ENCODE data around the gene PROB1. TPM values are rescaled to one million over a fixed set of nuclear protein-coding genes. Genes with fewer than 3 reads are reported as not detected.

PROB1 gene
- polyA plus RNA-seq, 1 donor from 2014 or later = 0.74 TPM

DNA sequence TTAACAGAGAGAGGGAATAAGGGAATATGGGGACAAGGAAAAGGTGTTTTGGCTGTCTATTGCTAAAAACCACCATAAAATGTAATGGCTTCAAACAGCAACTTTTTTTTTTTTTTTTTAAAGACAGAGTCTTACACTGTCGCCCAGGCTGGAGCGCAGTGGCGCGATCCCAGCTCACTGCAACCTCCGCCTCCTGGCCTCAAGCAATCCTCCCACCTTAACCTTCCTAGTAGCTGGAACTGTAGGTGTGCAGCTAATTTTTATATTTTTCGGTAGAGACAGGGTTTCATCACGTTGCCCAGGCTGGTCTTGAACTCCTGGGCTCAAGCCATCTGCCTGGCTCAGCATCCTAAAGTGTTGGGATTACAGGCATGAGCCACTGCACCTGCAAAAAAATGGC lies 13.3 kb upstream of the PROB1 start:
- TF ChIP-seq EZH2 (IDR thresholded peaks at IDR 0.05; ENCODE audit: borderline replicate concordance, insufficient read depth, low read length, poor library complexity, severe bottlenecking) = no peak
- no peak for TF ChIP-seq TAF1 (IDR thresholded peaks at IDR 0.05; ENCODE audit: low read depth)
- TF ChIP-seq, protein P1, sequence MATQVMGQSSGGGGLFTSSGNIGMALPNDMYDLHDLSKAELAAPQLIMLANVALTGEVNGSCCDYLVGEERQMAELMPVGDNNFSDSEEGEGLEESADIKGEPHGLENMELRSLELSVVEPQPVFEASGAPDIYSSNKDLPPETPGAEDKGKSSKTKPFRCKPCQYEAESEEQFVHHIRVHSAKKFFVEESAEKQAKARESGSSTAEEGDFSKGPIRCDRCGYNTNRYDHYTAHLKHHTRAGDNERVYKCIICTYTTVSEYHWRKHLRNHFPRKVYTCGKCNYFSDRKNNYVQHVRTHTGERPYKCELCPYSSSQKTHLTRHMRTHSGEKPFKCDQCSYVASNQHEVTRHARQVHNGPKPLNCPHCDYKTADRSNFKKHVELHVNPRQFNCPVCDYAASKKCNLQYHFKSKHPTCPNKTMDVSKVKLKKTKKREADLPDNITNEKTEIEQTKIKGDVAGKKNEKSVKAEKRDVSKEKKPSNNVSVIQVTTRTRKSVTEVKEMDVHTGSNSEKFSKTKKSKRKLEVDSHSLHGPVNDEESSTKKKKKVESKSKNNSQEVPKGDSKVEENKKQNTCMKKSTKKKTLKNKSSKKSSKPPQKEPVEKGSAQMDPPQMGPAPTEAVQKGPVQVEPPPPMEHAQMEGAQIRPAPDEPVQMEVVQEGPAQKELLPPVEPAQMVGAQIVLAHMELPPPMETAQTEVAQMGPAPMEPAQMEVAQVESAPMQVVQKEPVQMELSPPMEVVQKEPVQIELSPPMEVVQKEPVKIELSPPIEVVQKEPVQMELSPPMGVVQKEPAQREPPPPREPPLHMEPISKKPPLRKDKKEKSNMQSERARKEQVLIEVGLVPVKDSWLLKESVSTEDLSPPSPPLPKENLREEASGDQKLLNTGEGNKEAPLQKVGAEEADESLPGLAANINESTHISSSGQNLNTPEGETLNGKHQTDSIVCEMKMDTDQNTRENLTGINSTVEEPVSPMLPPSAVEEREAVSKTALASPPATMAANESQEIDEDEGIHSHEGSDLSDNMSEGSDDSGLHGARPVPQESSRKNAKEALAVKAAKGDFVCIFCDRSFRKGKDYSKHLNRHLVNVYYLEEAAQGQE (IDR thresholded peaks at IDR 0.05; ENCODE audit: borderline replicate concordance) = no peak
- no peak for TF ChIP-seq EP300 (conservative IDR thresholded peaks at IDR 0.05; ENCODE audit: poor library complexity, severe bottlenecking)
- no peak for TF ChIP-seq POLR2AphosphoS5 (IDR thresholded peaks at IDR 0.05)
- TF ChIP-seq, protein P2, sequence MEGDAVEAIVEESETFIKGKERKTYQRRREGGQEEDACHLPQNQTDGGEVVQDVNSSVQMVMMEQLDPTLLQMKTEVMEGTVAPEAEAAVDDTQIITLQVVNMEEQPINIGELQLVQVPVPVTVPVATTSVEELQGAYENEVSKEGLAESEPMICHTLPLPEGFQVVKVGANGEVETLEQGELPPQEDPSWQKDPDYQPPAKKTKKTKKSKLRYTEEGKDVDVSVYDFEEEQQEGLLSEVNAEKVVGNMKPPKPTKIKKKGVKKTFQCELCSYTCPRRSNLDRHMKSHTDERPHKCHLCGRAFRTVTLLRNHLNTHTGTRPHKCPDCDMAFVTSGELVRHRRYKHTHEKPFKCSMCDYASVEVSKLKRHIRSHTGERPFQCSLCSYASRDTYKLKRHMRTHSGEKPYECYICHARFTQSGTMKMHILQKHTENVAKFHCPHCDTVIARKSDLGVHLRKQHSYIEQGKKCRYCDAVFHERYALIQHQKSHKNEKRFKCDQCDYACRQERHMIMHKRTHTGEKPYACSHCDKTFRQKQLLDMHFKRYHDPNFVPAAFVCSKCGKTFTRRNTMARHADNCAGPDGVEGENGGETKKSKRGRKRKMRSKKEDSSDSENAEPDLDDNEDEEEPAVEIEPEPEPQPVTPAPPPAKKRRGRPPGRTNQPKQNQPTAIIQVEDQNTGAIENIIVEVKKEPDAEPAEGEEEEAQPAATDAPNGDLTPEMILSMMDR (IDR thresholded peaks at IDR 0.05; ENCODE audit: poor library complexity, severe bottlenecking) = no peak
- TF ChIP-seq MXI1 (conservative IDR thresholded peaks at IDR 0.05; ENCODE audit: poor library complexity, severe bottlenecking) = no peak
- no peak for TF ChIP-seq SMC3 (conservative IDR thresholded peaks at IDR 0.05; ENCODE audit: poor library complexity)
- no peak for TF ChIP-seq RAD21 (conservative IDR thresholded peaks at IDR 0.05)
- H3K27ac ChIP-seq (ENCODE audit: low read length) = no peak overlapping the region
- H3K9ac ChIP-seq (ENCODE audit: low read length) = no peak overlapping the region
- H3K9me3 ChIP-seq (ENCODE audit: low read length) = no peaks in the 10 kb centered on the region
- H3K36me3 ChIP-seq (ENCODE audit: insufficient read depth, low read length) = no peaks in the 10 kb centered on the region
- no peak overlapping the region for H3K4me3 ChIP-seq (ENCODE audit: low read length)
- no peak overlapping the region for H2AFZ ChIP-seq (ENCODE audit: low read depth, low read length)
- no peaks in the 10 kb centered on the region for H3K79me2 ChIP-seq (replicated peaks; ENCODE audit: insufficient read depth, low read length)
- no peaks in the 10 kb centered on the region for H4K20me1 ChIP-seq (ENCODE audit: insufficient read depth)
- H3K4me2 ChIP-seq (ENCODE audit: low read length) = no peak overlapping the region
- H3K9me2 ChIP-seq (ENCODE audit: insufficient read depth, low read length) = no peaks in the 10 kb centered on the region
- no peaks in the 10 kb centered on the region for H3K27me3 ChIP-seq (ENCODE audit: insufficient read depth, low read depth, low read length)
- no peaks in the 10 kb centered on the region for H3F3A ChIP-seq (ENCODE audit: insufficient read depth, low read length, poor library complexity, severe bottlenecking)

DNA sequence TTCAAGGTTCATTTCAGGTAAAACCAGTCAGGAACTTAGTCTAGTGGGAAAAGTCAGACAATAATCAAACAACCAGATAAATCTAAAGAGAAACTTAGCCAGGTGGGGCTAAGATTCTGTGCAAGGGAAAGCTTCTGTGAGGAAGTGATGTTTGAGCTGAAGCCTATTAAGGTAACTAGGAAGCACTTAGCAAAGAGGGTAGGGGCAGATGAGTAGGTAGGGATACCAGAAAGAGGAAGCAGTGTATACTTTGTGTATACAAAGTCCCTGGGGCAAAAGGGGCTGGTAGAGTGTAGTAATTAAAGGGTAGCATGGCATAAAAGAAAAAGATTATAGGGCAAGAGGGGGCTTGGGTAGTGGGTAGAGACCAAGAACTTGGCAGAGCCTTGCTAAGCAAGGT lies 12.6 kb upstream of the PROB1 start:
- TF ChIP-seq EP300 (conservative IDR thresholded peaks at IDR 0.05; ENCODE audit: poor library complexity, severe bottlenecking) (no peak), POLR2AphosphoS5 (IDR thresholded peaks at IDR 0.05) (no peak), SMC3 (conservative IDR thresholded peaks at IDR 0.05; ENCODE audit: poor library complexity) (no peak), RAD21 (conservative IDR thresholded peaks at IDR 0.05) (no peak), TAF1 (IDR thresholded peaks at IDR 0.05; ENCODE audit: low read depth) (no peak), MXI1 (conservative IDR thresholded peaks at IDR 0.05; ENCODE audit: poor library complexity, severe bottlenecking) (no peak), EZH2 (IDR thresholded peaks at IDR 0.05; ENCODE audit: borderline replicate concordance, insufficient read depth, low read length, poor library complexity, severe bottlenecking) (no peak)
- TF ChIP-seq, protein P2 (IDR thresholded peaks at IDR 0.05; ENCODE audit: poor library complexity, severe bottlenecking) = no peak
- TF ChIP-seq, protein P1 (IDR thresholded peaks at IDR 0.05; ENCODE audit: borderline replicate concordance) = no peak
- H3K36me3 ChIP-seq (ENCODE audit: insufficient read depth, low read length) = no peaks in the 10 kb centered on the region
- H3K4me3 ChIP-seq (ENCODE audit: low read length) = no peak overlapping the region
- H3K27ac ChIP-seq (ENCODE audit: low read length) = no peak overlapping the region
- H3K4me2 ChIP-seq (ENCODE audit: low read length) = no peak overlapping the region
- no peaks in the 10 kb centered on the region for H3K9me3 ChIP-seq (ENCODE audit: low read length)
- H3K27me3 ChIP-seq (ENCODE audit: insufficient read depth, low read depth, low read length) = no peaks in the 10 kb centered on the region
- H3K9me2 ChIP-seq (ENCODE audit: insufficient read depth, low read length) = no peaks in the 10 kb centered on the region
- no peaks in the 10 kb centered on the region for H4K20me1 ChIP-seq (ENCODE audit: insufficient read depth)
- H2AFZ ChIP-seq (ENCODE audit: low read depth, low read length) = no peak overlapping the region
- H3K79me2 ChIP-seq (replicated peaks; ENCODE audit: insufficient read depth, low read length) = no peaks in the 10 kb centered on the region
- H3K9ac ChIP-seq (ENCODE audit: low read length) = no peak overlapping the region
- no peaks in the 10 kb centered on the region for H3F3A ChIP-seq (ENCODE audit: insufficient read depth, low read length, poor library complexity, severe bottlenecking)
